Endodermal cell (in vitro differentiated cells): ENCODE results near the gene SAMD5. TPM values are rescaled to one million over a fixed set of nuclear protein-coding genes. Genes with fewer than 3 reads are reported as not detected.

Experiments used
- DNase-seq: peaks from one replicate; pipeline ENCODE4 v3.0.0-alpha.2; 2017
- H3K27ac ChIP-seq: 2 replicates; pipeline ENCODE4 v1.5.1; 2013; ENCODE audit warnings: mild to moderate bottlenecking, low read depth, low read length, moderate library complexity
- H3K27me3 ChIP-seq: 2 replicates; pipeline ENCODE4 v1.6.1; 2013; ENCODE audit warnings: mild to moderate bottlenecking, low read length, moderate library complexity; ENCODE audit not compliant: insufficient read depth, control insufficient read depth, poor library complexity, severe bottlenecking
- H3K36me3 ChIP-seq: 2 replicates; pipeline ENCODE4 v1.7.0; 2013; ENCODE audit warnings: mild to moderate bottlenecking, low read length, moderate library complexity; ENCODE audit not compliant: control insufficient read depth, insufficient read depth
- H3K4me1 ChIP-seq: one replicate; pipeline ENCODE4 v1.7.0; 2013; ENCODE audit warnings: low read length; ENCODE audit not compliant: control insufficient read depth, insufficient read depth
- H3K4me3 ChIP-seq: 2 replicates; pipeline ENCODE4 v1.5.1; 2013; ENCODE audit warnings: mild to moderate bottlenecking, low read length, moderate library complexity
- H3K9ac ChIP-seq: 2 replicates; pipeline ENCODE4 v1.6.1; 2013; ENCODE audit warnings: mild to moderate bottlenecking, low read length, moderate library complexity; ENCODE audit not compliant: poor library complexity, severe bottlenecking; ENCODE audit errors: extremely low read depth
- H3K9me3 ChIP-seq: 2 replicates; pipeline ENCODE4 v1.6.1; 2013; ENCODE audit warnings: mild to moderate bottlenecking, low read length, moderate library complexity; ENCODE audit not compliant: control insufficient read depth
- H3K27ac Mint-ChIP-seq: 2 replicates; pipeline ENCODE4 v1.8.0; 2020; ENCODE audit warnings: mixed read lengths
- H3K27me3 Mint-ChIP-seq: 2 replicates; pipeline ENCODE4 v1.8.0; 2021; ENCODE audit warnings: mild to moderate bottlenecking, mixed read lengths; ENCODE audit not compliant: insufficient read depth
- H3K36me3 Mint-ChIP-seq: 2 replicates; pipeline ENCODE4 v1.8.0; 2020; ENCODE audit warnings: low read depth, mixed read lengths
- H3K4me1 Mint-ChIP-seq: 2 replicates; pipeline ENCODE4 v1.8.0; 2020; ENCODE audit warnings: mixed read lengths
- H3K4me3 Mint-ChIP-seq: 2 replicates; pipeline ENCODE4 v1.8.0; 2020; ENCODE audit warnings: mild to moderate bottlenecking, moderate library complexity, mixed read lengths
- H3K9me3 Mint-ChIP-seq: 2 replicates; pipeline ENCODE4 v1.8.0; 2020; ENCODE audit warnings: mild to moderate bottlenecking, mixed read lengths
- WGBS, 2 experiments: methylation state at CpG; one replicate each; pipeline versions ENCODE4 v1.1.5 to v1.1.7; 2013; ENCODE audit warnings: missing lambda C conversion rate in 2 of 2, mixed read lengths in 1 of 2; ENCODE audit not compliant: insufficient coverage in 1 of 2, insufficient read length in 1 of 2; 5-methylcytosine and 5-hydroxymethylcytosine counted together
- total RNA-seq, 2 donors: library from RNA; stranded (reverse); fragmentation: NEBNext Ultra II Directional in 1 of 2; extraction: Animal tissue kit (Norgen Biotek cat#: 25700) in 1 of 2; gene quantifications; 2 replicates in 1 of 2; 3 replicates in 1 of 2; pipeline ENCODE4 v1.2.1, GENCODE V29; 2021
- TF ChIP-seq, protein P1 (sequence below): fragments of 200-600 bp; sonication (generic); conservative IDR thresholded peaks from 2 replicates; pipeline ENCODE4 v1.5.0; 2021; ENCODE audit warnings: antibody characterized with exemption, mild to moderate bottlenecking

Gene SAMD5
- total RNA-seq, 2 donors from 2014 or later, result 0.69 to 0.99 TPM

DNA sequence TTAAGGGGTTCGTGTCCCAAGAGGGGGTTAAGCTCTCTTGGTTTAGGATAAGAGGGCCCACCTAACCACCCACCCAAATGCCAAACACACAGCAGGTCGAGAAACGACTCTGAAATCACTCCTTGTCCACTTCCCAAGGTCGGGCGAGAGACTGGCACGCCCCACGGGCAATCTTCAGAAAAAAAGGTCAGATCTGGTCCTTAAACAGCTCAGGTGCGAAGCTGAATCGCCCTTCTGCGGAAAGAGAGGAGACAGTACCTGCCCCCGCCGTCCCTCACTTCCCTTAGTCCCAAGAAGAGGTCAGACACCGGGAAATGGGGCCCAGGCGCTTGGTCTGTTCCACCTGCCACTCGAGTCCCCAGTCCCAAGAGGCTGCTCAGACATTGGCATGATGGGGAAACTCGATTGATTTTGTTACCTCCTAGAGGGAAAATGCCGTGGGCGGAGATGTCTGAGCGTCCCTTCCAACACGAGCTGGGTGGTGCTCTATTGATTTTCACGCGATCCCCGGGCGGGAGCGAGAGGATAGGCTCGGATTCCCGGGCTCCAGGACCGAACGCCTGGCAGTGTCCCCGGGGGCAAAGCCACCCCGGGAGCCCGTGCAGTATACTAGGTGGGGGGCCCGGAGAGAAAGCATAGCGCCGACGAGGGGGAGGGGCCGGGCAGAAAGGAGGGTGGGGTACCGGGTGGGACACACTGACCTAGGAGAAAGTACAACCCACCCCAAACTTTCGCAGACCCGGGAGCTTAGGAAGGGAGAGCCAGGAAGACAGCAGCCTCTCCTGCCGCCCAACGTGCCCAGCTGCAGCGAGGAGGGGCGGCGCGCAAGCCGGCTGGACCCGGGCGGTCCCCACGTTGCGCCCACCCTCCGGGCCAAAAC, 1.1 kb upstream of the SAMD5 start:
- H3K36me3 ChIP-seq, result no peaks in the 10 kb centered on the region
- DNase-seq, result peak; percentile 74
- no peak overlapping the region for H3K27ac ChIP-seq
- H3K4me1 ChIP-seq, result no peaks in the 10 kb centered on the region
- peak overlapping the region; percentile 62 for H3K4me3 Mint-ChIP-seq
- H3K9ac ChIP-seq, result peak overlapping the region; percentile 17
- TF ChIP-seq, protein P1, sequence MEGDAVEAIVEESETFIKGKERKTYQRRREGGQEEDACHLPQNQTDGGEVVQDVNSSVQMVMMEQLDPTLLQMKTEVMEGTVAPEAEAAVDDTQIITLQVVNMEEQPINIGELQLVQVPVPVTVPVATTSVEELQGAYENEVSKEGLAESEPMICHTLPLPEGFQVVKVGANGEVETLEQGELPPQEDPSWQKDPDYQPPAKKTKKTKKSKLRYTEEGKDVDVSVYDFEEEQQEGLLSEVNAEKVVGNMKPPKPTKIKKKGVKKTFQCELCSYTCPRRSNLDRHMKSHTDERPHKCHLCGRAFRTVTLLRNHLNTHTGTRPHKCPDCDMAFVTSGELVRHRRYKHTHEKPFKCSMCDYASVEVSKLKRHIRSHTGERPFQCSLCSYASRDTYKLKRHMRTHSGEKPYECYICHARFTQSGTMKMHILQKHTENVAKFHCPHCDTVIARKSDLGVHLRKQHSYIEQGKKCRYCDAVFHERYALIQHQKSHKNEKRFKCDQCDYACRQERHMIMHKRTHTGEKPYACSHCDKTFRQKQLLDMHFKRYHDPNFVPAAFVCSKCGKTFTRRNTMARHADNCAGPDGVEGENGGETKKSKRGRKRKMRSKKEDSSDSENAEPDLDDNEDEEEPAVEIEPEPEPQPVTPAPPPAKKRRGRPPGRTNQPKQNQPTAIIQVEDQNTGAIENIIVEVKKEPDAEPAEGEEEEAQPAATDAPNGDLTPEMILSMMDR, result no peak
- peaks cover 28% of the 10 kb centered on the region for H3K27me3 ChIP-seq
- no peaks in the 10 kb centered on the region for H3K36me3 Mint-ChIP-seq
- H3K4me3 ChIP-seq, result peak overlapping the region; percentile 90
- no peaks in the 10 kb centered on the region for H3K9me3 Mint-ChIP-seq
- H3K27ac Mint-ChIP-seq, result no peak overlapping the region
- no peaks in the 10 kb centered on the region for H3K9me3 ChIP-seq
- 2 to 7% methylated on average over 15 to 52 of the region's 52 CpGs for WGBS, 2 experiments
- peaks cover 76% of the 10 kb centered on the region for H3K27me3 Mint-ChIP-seq
- peaks cover 28% of the 10 kb centered on the region for H3K4me1 Mint-ChIP-seq

DNA sequence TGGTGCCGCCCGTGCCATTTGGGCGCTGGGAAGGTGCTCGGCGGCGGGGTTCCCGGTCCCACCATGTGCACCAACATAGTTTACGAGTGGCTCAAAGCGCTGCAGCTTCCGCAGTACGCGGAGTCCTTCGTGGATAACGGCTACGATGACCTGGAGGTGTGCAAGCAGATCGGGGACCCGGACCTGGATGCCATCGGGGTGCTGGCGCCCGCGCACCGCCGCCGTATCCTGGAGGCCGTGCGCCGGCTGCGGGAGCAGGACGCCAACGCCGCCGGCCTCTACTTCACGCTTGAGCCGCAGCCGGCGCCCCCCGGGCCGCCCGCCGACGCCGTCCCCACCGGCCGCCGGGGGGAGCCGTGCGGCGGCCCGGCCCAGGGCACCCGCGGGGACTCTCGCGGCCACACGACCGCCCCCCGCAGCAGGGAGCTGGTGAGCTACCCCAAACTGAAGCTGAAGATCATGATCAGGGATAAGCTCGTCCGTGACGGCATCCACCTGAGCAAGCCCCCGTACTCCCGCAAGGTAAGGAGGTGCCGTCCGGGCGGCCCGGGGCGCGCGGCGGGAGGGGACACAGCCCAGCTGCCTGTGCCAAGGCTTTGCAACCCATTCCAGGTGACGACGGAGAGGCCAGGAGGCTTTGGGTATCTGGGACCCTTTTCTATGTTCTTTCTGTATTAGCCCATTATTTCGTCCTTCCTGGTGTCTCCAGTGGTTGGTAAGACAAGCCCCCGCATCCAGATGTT, 547 bp downstream of the SAMD5 start:
- no peaks in the 10 kb centered on the region for H3K4me1 ChIP-seq
- DNase-seq, result peak; percentile 66
- no peaks in the 10 kb centered on the region for H3K9me3 ChIP-seq
- Mint-ChIP-seq H3K4me1 (peaks cover 23% of the 10 kb centered on the region), H3K27ac (no peak overlapping the region), H3K4me3 (peak overlapping the region; percentile 62), H3K27me3 (peaks cover 69% of the 10 kb centered on the region), H3K9me3 (no peaks in the 10 kb centered on the region), H3K36me3 (no peaks in the 10 kb centered on the region)
- H3K27me3 ChIP-seq, result peaks cover 28% of the 10 kb centered on the region
- no peaks in the 10 kb centered on the region for H3K36me3 ChIP-seq
- H3K4me3 ChIP-seq, result peak overlapping the region; percentile 90
- TF ChIP-seq, protein P1, result no peak
- H3K9ac ChIP-seq, result peak overlapping the region; percentile 45
- no peak overlapping the region for H3K27ac ChIP-seq
- WGBS, 2 experiments, result 1% methylated on average over 25 to 73 of the region's 73 CpGs

DNA sequence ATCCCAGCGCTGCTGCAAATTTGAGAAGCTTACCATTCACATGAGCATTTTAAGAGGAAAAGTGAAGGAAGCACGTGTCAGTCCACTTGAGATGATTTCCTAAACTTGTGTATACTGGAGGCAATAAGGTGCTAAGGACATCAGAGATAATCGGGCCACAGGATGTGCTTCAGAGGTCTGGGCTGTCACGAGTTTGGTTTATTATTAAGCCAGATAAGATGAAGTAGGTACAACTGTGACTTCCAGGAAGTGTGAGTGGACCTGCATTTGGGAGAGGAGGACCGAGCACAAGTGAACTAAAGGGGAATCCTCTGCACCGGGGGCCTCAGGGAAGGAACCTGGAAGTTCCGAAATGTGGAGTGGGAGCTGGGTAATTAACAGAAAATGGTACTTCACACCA, 1.4 kb downstream of the SAMD5 start:
- no peaks in the 10 kb centered on the region for H3K9me3 Mint-ChIP-seq
- peaks cover 23% of the 10 kb centered on the region for H3K4me1 Mint-ChIP-seq
- 71 to 72% methylated on average over 7 of the region's 7 CpGs for WGBS, 2 experiments
- TF ChIP-seq, protein P1, result no peak
- Histone ChIP-seq H3K27me3 (peaks cover 28% of the 10 kb centered on the region), H3K9ac (no peak overlapping the region), H3K27ac (no peak overlapping the region), H3K36me3 (no peaks in the 10 kb centered on the region), H3K9me3 (no peaks in the 10 kb centered on the region), H3K4me3 (peak overlapping the region; percentile 81), H3K4me1 (no peaks in the 10 kb centered on the region)
- DNase-seq, result no peak
- no peaks in the 10 kb centered on the region for H3K36me3 Mint-ChIP-seq
- no peak overlapping the region for H3K27ac Mint-ChIP-seq
- peak overlapping the region; percentile 62 for H3K4me3 Mint-ChIP-seq
- peaks cover 61% of the 10 kb centered on the region for H3K27me3 Mint-ChIP-seq
